HG03432 (cell line): ENCODE measurements around the gene CCBE1.
"Not testable (repeated sequence)": the region's sequence is repeated elsewhere in the genome, so short reads cannot be mapped to it uniquely, and the experiment has no call there.

Experiments
- ATAC-seq: cut with Tn5 transposase; IDR thresholded peaks from one replicate; pipeline ENCODE4 v1.9.1; 2021; ENCODE audit warnings: mild to moderate bottlenecking, moderate library complexity; ENCODE audit not compliant: unreplicated experiment

CCBE1 gene

DNA sequence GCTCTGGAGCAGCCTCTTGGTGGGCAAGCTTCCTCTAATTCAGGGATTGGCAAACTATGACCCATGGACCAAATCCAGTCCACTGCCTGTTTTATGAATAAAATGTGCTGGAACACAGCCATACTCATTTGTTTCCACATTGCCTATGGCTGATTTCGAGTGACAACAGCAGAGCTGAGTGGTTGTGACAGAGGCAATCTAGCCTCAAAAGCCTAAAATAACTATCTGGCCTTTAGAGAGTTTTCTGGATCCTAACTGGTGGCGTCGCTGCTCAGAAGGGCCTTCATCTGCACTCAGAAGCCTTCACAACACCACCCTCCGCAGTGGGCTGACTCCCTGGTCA lies 147.1 kb downstream of the CCBE1 start:
- ATAC-seq = no peak

- ATAC-seq = no peak
Observed at GRCh38 chr18:59549503-59550173, 147.6 kb downstream of the CCBE1 start.

DNA sequence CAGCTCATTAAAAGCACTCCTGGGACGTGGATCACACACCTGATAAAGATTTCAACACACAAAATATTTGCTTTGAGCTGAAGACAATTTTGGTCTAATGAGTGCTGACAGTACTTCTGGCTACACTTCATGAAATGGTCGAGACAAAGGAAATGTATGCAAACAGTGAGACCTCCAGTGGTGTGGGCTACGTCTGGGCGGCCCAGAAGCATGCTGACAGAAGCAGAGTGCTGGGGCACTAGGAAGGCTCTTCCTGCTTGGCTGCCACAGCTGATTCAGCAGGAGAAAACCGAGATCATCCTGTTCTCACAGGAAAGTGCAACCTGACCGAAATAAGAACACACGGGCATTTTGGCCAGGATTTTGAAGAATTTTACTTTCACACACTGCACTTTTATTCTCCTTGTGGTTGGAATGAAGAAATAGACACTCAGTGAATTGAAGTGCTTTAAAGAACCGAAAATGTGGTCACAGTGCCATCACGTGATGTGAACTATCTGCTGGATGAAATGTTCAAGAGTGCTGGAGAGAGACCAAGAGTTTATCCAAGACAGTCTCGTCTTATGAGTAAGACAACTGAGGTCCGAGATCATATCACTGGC lies 149.5 kb downstream of the CCBE1 start:
- no peak for ATAC-seq

- ATAC-seq = peak; percentile 53
Observed at GRCh38 chr18:59546188-59546587, 151.0 kb downstream of the CCBE1 start.

DNA sequence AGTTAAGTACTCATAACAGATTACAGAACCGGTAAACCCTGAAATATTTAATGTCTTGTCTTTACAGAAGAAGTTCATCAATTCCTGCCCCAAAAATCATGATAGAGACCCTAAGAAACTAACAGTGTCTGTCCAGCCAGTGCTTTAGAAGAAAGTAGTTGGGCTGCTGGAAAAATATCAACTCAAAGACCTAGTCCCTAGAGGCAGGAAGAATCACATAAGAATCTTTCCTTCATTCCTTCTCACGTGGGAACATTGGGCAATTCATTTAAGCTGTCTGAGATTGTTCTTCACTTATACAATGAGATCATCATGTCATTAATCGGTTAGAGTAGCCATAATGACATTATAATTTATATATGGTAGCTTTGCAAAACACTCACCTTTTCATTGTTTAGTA lies 156.4 kb downstream of the CCBE1 start:
- no peak for ATAC-seq

DNA sequence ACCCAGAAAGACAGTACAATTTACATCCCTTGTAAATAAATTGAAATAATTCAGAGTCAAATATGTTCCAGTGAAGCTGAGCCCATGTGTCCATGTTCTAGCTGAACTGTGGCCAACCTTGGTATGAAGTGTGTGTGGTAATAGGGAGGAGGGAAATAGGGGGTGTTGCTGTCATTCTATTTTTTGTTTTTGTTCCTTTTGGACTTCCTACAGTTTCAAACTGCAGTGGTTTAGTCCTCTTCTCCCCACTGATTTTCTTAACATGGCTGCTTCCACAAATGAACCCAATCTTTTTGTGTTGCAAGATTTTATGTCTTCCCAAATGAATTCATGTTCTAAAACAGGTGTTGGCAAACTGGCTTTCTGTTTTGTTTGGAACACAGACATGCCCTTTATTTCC lies 156.9 kb downstream of the CCBE1 start:
- ATAC-seq = no peak

DNA sequence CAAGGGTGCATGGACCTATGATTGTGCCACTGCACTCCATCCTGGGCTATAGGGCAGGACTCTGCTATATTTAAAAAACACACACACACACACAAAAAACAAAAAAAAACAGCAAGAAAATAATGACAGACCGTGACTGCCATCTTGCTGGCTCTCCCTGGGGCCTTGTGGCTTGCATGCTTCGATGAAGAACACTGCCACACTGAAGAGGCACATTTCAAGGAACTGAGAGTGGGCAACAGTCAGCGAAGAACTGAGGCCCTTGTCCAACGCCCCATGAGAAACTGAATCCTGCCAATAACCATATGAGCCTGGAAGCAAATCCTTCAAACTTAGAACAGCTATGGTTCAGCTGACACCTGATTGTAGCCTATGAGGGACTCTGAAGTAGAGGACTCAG lies 158.1 kb downstream of the CCBE1 start:
- ATAC-seq = no peak

- no peak for ATAC-seq
Observed at GRCh38 chr18:59537579-59537978, 159.6 kb downstream of the CCBE1 start.

- ATAC-seq = no peak
Observed at GRCh38 chr18:59536166-59536565, 161.1 kb downstream of the CCBE1 start.

DNA sequence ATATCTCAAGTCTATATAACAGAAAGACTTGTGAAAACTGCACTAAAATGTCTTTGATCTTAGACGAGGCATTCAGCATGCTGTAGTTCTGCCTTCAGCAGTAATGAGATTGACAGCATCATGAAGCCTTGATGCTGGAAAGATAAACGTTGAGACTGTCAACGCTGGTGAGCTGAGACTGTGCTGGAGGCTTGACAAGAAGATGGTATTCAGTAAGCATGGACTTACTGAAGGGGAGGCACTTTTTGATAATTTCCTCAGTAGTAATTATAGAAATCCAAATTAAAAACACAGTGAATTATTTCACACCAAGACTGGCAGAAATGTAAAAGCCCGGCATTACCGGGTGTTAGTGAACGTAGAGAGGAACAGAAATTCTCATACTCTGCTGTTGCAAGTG lies 162.2 kb downstream of the CCBE1 start:
- ATAC-seq = no peak

GRCh38 chr18:59528866-59529265 lies 168.4 kb downstream of the CCBE1 start:
- no peak for ATAC-seq

GRCh38 chr18:59520562-59521355 lies 176.5 kb downstream of the CCBE1 start:
- no peak for ATAC-seq

DNA sequence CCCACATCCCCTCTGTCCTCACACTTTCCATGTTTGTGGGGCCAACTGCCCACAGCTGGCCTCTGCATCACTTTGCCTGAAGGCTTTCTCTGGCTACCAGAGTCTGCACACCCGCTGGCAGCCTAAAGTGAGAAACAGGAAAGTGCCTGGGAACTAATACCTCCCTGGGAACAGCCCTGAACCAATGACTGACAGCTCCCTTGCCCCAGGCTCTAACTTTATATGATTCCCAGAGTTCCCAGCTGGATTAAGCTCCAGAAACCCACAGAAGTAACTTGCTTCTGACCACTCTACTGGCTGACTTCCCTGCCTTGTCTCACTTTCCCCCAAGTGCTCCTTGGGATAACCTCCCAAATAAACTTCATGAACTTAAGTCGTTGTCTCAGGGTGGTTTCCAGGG lies 178.5 kb downstream of the CCBE1 start:
- no peak for ATAC-seq

DNA sequence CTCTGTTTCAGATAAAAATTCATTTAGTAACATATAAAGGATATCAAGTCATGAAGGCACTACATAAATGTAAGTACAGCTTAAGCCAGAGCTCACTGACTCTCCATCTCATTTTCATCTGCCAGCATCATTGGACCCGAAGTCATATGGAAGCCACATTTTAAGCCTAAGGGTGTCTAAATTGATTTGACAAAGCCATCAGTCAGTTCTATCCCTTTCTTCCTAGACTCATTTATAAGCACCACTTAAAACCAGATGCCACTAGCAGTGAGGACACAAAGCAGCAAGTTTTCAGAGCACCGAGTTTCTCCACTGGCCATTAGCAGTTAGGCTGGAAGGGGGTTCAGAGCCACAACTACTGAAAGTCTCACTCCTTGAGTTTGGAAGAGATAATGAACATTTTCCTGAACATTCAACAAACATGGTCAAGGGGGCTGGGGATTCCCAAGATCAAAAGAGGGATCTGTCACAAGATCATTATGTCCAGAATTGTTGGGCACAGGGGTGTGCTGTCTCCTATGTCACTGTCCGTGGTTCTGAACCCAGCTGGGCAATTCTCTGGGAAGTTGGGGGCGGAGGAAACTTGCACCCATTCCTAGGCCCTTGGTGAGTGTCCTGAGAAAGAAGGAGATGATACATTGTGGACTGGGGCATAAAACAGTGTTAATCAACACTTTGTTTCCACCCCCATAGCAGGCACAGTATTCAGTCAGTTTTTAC lies 179.6 kb downstream of the CCBE1 start:
- no peak for ATAC-seq

- no peak for ATAC-seq
Observed at GRCh38 chr18:59516356-59517155, 180.7 kb downstream of the CCBE1 start.

DNA sequence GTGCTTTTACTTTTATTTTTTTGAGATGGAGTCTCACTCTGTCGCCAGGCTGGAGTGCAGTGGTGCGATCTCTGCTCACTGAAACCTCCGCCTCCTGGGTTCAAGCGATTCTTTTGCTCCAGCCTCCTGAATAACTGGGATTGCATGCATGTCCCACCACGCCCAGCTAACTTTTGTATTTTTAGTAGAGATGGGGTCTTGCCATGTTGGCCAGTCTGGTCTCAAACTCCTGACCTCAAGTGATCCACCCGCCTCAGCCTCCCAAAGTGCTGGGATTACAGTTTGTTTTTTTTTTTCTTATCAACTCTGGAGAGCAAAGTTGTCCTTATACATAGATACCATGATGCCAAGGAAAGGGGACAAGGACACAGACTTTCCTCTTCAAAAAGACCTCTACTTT lies 181.3 kb downstream of the CCBE1 start:
- ATAC-seq = not testable (repeated sequence)

GRCh38 chr18:59515147-59515546 lies 182.1 kb downstream of the CCBE1 start:
- no peak for ATAC-seq

DNA sequence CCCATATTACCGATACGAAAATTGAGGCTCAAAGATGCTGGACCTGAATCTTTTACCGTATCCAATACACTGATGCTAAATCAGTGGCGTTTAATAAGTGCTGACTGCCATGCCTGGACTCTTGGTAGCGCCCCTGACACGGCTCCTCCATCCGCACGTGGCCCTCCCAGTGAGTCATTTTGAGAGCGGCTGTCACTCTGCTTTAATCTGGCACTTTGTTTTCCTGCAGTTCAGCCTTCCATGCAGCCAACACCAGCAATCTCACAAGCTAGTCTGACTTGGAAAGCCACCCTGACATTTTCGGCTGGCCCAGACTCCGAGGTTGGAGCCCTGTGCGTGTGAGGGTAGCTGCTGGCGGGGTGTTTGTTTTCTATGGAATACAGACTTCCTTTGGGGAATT lies 183.0 kb downstream of the CCBE1 start:
- ATAC-seq = no peak

- ATAC-seq = no peak
Observed at GRCh38 chr18:59512025-59512755, 185.0 kb downstream of the CCBE1 start.
